SK-MEL-5 (cell line): ENCODE measurements around the gene GDI1. TPM values are rescaled to one million over a fixed set of nuclear protein-coding genes. Genes with fewer than 3 reads are reported as not detected.
A peak's percentile ranks its signal among the peaks of the same experiment; 100 is the strongest.

Experiments used
- DNase-seq: peaks from one replicate; pipeline ENCODE4 v3.0.0-alpha.2; 2016; ENCODE audit warnings: low read depth, low spot score
- in situ Hi-C: cut with HindIII; loops from 2 replicates; pipeline ENCODE4 v1.10.0; 2016; ENCODE audit warnings: low sequenced_read_pairs, high pct_unique_total_duplicates, low pct_unique_long_range_greater_than_20kb
- small RNA-seq, 2 experiments: library from RNA; depleted of rRNA; stranded (forward); fragments of <200 nt; gene quantifications; one replicate each; pipeline ENCODE3, GENCODE V24; 2014
- total RNA-seq: library from RNA; depleted of rRNA; stranded (reverse); fragments of >200 nt; shearing (Covaris generic); gene quantifications from 2 replicates; pipeline ENCODE4 v1.2.3, GENCODE V29; 2014; rRNA removed

Gene GDI1
- total RNA-seq, 1 experiment from 2014 or later: 48.8 TPM

DNA sequence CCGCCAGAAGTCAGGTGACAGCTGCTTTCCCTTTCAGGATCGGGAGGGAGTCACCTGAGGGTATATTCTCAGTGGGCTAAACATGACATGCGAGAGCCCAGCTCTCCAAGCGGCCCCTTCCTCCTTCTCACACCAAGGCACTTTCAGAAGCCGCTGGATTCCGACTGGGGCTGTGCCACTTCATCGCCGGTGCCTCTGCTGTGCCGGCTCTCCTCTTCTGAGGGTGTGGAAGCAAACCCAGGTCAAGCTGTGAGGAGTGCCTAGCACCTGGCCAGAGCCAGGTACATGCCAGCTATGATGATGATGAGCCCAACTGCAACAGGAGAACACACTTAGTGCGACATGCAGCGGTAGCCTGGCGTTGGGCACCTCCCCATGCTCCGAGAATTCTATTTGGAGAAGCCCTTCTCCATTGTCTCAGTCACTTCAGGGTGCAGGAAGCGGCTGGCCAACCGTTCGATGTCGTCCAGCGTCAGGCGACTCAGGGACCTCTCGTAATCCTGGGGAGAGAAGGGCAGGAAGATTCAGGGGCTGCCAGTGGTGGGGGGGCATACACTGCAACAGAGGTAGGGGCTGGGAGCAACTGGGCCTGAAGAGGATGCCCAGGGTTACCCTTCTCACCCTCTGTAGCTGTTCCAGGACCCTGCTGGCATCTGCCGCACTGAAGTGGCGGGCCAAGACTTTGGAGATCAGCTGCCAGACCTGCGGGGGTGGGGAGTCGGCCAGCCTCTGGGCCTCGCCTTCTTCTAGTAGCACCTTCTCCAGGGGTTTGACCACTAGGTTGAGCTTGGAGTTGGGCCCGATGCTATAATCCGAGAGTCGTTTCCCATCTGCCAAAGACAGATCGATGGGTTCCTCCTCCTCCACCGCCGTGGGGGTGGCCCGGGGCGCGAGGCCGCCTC, 48.4 kb downstream of the GDI1 start:
- in situ Hi-C loops: no loop called here
- no peak for DNase-seq

DNA sequence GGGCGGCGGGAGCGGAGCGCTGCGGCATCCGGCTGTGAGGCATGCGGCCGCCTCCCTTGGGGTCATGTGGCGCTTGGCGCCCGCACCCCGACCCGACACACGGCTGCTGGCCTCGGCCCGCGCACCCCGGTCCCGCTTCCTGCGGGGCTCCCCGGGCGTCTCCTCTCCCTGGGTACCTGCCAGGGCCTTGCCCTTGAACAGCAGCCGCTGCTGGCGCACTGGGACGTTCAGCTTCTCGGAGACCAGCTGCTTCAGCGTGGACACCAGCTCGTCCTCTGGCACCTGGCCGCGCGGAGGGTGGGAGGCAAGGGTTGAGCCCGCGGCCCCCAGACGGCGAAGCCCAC, 49.1 kb downstream of the GDI1 start:
- no peak for DNase-seq
- in situ Hi-C loops: no loop called here

DNA sequence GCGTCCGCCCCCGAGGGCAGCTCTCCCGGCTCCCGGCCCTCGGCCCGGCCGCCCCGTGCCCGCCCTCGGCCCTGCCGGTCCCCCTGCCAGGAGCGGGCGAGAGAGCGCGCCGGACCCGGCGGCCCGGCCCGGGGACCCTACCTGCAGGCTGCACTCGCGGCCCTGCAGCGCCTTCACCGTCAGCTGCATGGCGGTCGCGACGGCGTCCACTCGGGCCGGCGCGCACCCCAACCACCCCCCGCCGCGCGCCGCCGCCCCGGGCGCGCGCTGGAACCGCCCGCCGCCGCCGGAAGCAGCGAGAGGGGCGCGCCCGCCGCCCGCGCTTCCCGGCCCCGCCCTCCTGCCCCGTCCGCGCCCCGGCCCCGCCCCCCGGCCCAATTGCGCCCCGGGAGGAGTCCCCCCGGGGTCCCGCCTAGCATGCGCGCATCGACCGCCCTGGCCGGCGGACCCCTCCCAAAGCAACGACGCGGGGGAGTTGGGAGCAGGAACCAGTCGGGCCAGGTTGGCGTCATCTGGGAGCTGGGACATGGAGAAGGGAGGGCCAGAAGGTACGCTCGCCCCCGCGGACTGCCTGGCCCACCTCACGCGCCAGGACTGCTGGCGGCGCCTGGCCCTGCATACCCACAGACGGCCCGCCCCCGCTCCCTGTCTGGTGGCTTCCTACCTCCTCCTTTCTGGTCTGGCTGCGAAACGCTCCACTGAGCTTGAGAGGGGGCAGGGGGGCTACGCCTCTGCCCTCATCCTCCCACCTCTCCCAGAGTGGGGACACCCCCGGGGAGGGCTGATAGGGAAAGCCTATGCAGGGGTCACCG, 49.6 kb downstream of the GDI1 start, which contains the start of gene UBL4A:
Gene UBL4A, minus strand, starts transcription at position 220 of the 812 bp plus-strand sequence. Its CDS starts 31 bp downstream, at position 189.
- DNase-seq: peak; percentile 41
- in situ Hi-C loops: no loop called here

DNA sequence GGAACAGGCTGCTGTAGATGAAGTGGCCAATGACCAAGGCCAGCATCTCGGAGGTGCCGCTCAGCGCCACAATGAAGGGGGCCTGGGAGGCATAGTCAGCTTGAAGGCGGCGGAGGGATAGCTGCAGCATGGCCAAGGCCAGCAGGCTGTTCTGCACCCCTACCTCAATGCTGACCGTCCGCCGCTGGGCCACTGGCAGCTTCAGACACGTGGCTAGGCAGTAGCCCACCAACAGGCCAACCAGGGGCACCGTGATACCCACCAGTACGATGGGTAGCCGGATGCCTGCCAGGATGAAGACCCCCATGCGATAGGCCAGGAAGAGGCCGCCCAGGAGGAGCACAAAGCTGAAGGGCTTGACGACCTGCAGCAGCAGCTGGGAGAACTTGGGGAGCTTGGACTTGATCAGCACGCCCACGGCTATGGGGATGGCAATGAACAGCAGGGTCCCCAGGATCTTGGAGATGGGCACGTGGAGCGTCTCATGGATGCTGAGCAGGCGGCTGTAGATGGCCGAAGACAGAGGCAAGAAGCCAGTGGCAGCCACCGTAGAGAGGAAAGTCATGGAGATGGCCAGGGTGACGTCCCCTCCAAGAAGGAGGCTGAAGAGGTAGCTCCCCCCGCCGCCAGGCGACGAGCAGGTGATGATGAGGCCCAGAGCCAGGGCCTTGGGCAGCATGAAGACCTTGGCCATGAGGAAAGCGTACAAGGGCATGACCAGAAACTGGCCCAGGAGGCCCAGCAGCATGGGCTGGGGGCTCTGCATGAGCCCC, 50.8 kb downstream of the GDI1 start:
- in situ Hi-C loops: no loop called here
- DNase-seq: no peak

DNA sequence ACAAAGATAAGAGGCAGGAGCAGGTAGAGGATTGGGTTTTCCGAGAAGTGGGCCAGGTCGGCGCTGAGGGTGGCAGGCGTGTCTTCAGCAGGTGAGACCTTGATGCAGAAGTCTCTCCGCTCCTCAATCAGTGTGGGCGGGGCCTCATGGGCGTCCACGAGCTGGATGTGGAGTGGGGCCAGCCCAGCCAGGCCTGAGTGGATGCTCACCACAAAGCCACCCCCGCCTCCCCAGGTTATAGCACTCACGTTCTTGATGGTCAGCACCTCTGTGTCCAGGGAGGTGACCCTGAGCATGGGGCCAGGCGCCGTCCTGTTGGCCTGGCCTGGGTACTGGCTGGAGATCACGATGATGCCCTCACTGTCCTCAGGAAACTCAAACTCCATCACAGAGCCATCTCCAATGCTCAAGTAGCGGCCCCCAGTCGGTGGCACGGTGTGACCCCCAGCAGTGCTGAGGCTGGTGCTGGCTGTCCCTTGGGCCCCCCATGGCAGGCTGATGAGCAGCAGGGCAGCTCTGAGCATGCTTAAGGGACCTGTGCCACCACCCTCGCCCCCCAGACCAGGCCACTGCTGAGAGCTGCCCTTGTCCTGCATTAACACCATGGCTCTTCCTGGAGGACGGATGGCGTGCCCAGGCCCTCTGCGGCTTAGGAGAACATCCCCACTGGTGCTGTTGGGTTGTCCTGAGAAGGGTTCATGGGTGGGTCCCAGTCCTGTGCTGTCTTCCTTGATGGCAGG, 51.6 kb downstream of the GDI1 start:
- no peak for DNase-seq
- in situ Hi-C loops: no loop called here

DNA sequence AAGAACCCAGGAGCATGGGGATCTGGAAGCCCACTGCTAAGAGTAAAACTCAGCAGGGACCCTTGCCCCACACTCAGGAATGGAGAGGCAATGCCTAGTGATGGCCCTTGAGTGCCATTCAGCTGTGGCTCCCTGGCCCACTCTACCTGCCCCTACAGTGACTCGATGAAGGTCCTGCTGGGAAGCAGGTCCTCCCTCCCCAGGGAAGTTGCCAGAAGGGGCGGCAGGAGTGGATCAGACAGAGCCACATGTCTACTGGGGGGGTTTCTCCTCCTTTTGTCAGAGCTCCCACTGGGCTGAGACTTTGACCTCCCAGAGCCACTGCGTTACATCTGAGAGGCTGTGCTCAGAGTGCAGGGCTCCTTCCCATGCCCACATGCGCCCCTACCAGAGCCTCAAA, 52.2 kb downstream of the GDI1 start:
- DNase-seq: no peak

DNA sequence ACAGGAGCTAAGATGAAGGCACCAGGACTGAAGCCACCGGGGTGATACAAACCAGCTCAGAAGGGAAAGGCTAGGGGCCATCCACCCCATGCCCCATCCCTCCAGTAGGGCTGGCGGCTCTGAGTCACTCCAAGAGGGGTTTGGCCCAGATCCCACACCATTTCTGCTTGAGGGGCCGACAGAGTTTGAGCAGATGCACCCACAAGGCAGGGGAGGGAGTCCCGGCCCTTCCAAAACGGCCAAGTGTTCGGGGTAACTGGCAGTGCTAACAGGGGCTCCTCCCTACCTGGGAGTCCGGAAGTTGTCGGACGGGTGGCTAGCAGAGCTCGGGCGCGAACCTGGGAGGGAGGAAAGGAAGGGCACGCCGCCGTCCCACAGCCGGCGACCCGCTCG, 53.1 kb downstream of the GDI1 start:
- no peak for DNase-seq

More for the DNA sequence above, 52.2 kb downstream of the GDI1 start:
- in situ Hi-C loops: no loop called here

DNA sequence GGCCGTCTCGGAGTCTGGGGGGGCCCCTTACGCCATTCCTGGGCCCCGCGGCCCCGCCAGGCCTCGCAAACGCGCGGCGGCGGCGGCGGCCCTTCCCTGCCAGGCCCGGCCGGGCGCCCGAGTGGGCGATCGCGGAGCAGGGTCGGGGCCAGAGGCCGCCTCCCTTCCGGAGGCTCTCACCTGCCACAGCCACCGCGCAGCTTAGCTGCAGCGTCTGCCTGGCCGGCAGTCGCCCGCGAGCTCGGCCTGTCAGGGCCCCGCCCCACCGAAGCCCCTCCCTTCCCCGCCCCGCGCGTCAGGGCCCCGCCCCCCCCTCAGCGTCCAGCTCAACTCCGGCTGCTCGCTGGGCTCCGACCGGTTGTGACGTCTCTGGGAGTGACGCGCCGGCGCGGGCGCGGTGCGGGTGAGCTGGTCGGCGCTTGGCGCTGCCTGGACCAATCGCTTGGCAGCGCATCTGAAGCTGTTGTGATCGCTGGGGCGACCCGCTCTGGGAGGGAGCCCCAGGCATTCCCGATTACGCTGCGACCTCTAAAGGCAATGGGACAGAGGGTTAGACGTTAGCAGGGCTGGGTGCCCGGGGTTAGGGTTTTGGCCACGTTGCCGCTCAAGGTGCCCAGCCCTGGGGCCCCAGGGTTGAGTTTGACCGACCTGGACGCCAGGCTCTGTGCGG, 53.6 kb downstream of the GDI1 start, which contains the start of gene SLC10A3:
Gene SLC10A3, minus strand, starts transcription at position 216 of the 670 bp plus-strand sequence. CDS start 1,689 bp downstream, outside the sequence.
- DNase-seq: peak; percentile 89
- in situ Hi-C loops: no loop called here

More for the DNA sequence above, 53.1 kb downstream of the GDI1 start:
- in situ Hi-C loops: no loop called here

Small RNA genes lying within 50 kb of the gene (small RNA-seq; reads per million reads assigned to genes)
- gene MIR6858 (0 to 0.14 reads per million in 2 experiments), gene SNORA70 (0 reads per million in 2 experiments)

Other genes with a start within 250 kb of the GDI1 start
- gene OPN1MW2, start 217.4 kb upstream of the GDI1 start, total RNA-seq: not detected in 2 replicates
- not detected in 2 replicates for gene OPN1MW3, start 179.6 kb upstream of the GDI1 start, total RNA-seq
- not detected in 2 replicates for gene TEX28, start 142.0 kb upstream of the GDI1 start, total RNA-seq
- gene TKTL1, start 141.4 kb upstream of the GDI1 start, total RNA-seq: 0.42 TPM in 1 of 2 replicates, not detected in the other
- gene FLNA, start 62.5 kb upstream of the GDI1 start, total RNA-seq: 108 and 138 TPM in 2 replicates
- gene EMD, start 57.9 kb upstream of the GDI1 start, total RNA-seq: 15.4 and 21.3 TPM in 2 replicates
- 3,421 and 3,578 TPM in 2 replicates for gene RPL10, start 38.8 kb upstream of the GDI1 start, total RNA-seq
- 53.4 and 56.8 TPM in 2 replicates for gene DNASE1L1, start 27.9 kb upstream of the GDI1 start, total RNA-seq
- gene TAFAZZIN, start 25.6 kb upstream of the GDI1 start, total RNA-seq: 17.6 and 25.3 TPM in 2 replicates
- 88.8 and 93.6 TPM in 2 replicates for gene ATP6AP1, start 8.5 kb upstream of the GDI1 start, total RNA-seq
- 83.0 and 85.2 TPM in 2 replicates for gene FAM50A, start 7.0 kb downstream of the GDI1 start, total RNA-seq
- gene PLXNA3, start 21.1 kb downstream of the GDI1 start, total RNA-seq: not detected in 2 replicates
- gene LAGE3, start 42.1 kb downstream of the GDI1 start, total RNA-seq: 47.7 and 58.6 TPM in 2 replicates
- 58.3 and 64.6 TPM in 2 replicates for gene UBL4A, start 49.5 kb downstream of the GDI1 start, total RNA-seq
- gene SLC10A3, start 53.5 kb downstream of the GDI1 start, total RNA-seq: 9.8 and 11.9 TPM in 2 replicates
- 25.6 and 28.1 TPM in 2 replicates for gene FAM3A, start 79.1 kb downstream of the GDI1 start, total RNA-seq
- gene G6PD, start 109.7 kb downstream of the GDI1 start, total RNA-seq: 39.1 and 52.7 TPM in 2 replicates
- gene IKBKG, start 110.5 kb downstream of the GDI1 start, total RNA-seq: 12.3 and 15.0 TPM in 2 replicates
- not detected in 2 replicates for gene CTAG1A, start 148.0 kb downstream of the GDI1 start, total RNA-seq
- not detected in 2 replicates for gene CTAG1B, start 182.1 kb downstream of the GDI1 start, total RNA-seq
- 0.29 and 1.0 TPM in 2 replicates for gene CTAG2, start 216.4 kb downstream of the GDI1 start, total RNA-seq